A673 (cell line): ENCODE data around the gene CAPZA2.

Experiments
- EZH2 ChIP-seq: fragments of 200-600 bp; sonication (generic); IDR thresholded peaks from 2 replicates; pipeline ENCODE4 v1.6.1; 2017; ENCODE audit warnings: borderline replicate concordance, low read depth, mild to moderate bottlenecking, mixed read lengths, antibody characterized with exemption, low read length; ENCODE audit not compliant: poor library complexity, severe bottlenecking
- TF ChIP-seq, protein P1 (sequence below): fragments of 300-800, 200-600 bp; sonication (generic); conservative IDR thresholded peaks from 2 replicates; pipeline ENCODE4 v1.5.1; 2017; ENCODE audit warnings: low read depth, mild to moderate bottlenecking, antibody characterized with exemption, low read length, moderate library complexity, mixed read lengths

DNA sequence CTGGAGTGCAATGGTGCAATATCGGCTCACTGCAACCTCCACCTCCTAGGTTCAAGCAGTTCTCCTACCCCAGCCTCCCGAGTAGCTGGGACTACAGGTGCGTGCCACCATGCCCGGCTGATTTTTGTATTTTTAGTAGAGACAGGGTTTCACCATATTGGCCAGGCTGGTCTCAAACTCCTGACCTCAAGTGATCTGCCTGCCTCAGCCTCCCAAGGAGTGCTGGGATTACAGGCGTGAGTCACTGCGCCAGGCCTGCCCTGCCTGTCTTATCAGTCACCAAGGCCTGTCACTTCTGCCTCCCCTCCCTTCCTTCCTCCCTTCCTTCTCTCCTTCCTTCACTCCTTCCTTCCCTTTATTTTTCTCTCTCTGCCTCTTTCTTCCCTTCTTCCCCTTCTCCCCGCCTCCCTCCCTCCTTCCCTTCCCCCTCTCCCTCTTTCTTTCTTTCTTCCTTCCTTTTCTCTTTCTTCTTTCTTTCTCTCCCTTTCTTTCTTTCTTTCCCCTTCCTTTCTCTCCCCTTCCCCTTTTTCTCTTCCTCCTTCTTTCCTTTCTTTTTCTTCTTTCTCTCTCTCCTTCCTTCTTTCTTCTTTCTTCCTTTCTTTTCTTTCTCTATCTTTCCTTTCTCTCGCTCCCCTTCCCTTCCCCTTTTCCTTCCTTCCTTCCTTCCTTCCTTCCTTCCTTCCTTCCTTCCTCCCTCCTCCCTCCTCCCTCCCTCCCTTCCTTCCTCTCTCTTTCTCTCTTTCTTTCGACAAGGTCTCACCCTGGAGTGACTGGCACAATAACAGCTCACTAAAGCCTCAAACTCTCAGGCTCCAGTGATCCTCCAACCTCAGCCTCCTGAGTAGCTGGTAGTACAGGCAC is 87.8 kb downstream of the CAPZA2 start:
- TF ChIP-seq, protein P1, sequence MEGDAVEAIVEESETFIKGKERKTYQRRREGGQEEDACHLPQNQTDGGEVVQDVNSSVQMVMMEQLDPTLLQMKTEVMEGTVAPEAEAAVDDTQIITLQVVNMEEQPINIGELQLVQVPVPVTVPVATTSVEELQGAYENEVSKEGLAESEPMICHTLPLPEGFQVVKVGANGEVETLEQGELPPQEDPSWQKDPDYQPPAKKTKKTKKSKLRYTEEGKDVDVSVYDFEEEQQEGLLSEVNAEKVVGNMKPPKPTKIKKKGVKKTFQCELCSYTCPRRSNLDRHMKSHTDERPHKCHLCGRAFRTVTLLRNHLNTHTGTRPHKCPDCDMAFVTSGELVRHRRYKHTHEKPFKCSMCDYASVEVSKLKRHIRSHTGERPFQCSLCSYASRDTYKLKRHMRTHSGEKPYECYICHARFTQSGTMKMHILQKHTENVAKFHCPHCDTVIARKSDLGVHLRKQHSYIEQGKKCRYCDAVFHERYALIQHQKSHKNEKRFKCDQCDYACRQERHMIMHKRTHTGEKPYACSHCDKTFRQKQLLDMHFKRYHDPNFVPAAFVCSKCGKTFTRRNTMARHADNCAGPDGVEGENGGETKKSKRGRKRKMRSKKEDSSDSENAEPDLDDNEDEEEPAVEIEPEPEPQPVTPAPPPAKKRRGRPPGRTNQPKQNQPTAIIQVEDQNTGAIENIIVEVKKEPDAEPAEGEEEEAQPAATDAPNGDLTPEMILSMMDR, result no peak
- no peak for TF ChIP-seq EZH2
